ENCODE measurements around the gene CHD6.
"Not testable (repeated sequence)": the region's sequence is repeated elsewhere in the genome, so short reads cannot be mapped to it uniquely, and the experiment has no call there.

CHD6 gene

DNA sequence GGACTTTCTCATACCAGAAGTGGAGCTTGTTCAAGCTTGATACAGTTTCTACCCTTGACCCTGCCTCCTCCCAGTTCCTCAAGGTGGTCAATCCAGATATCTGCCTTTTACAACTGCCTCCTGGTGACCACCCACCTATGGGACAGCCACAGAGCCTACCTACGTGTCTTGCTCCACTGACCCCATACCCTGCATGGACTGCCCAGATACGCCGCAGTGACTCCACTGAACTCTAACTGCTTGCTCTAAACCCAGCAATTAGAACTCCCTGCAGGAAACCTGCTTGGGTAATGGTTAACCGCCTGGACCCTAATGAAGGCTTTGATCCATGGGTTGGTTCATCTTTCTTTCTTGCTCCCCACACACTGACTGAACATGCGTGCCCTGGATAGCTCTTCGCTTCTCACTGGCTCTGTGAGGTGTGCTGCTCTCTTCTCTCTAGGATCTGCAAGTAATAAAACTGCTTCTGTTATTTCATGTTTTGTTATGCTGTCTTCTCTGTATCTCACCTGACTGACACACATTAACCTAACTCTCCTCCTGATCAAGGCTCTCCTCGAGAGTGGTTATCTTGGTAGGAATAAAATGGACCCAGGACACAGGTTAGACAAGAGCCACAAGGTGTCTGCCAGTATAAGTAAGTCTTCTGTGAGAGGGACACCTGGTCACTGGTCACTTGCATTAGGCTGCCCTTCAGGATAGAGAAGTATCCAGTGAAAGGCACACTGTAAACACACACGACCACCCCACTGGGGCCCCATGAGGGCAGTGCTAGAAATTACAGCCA is 79.2 kb downstream of the CHD6 start:
- no peak for DNase-seq (ENCODE audit: low spot score)

- DNase-seq (ENCODE audit: low spot score): no peak
These were observed 80.3 kb downstream of the CHD6 start for GRCh38 chr20:41537865-41538264.

- DNase-seq (ENCODE audit: low spot score): not testable (repeated sequence)
These were observed 82.6 kb downstream of the CHD6 start for GRCh38 chr20:41535551-41535950.

- no peak for DNase-seq (ENCODE audit: low spot score)
These were observed 83.3 kb downstream of the CHD6 start for GRCh38 chr20:41534842-41535241.

DNA sequence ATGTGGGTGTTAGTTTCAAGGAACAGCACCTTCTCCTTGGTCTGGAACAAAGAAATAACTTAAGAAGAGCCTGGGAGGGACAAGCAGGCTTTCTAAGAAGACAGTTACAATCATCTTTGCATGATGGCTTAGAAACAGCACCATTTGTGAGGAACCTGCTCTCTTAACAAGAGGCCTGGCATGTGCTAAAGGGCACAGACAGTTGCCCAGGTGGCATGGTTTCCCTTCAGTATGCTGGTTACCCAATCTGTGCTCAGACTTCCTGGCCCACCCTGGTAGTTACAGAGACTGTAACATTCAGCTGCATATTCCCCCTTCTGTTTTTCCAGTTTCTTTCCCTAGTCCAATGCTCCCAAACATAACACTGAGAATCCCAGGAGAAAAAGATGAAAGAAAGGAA is 84.0 kb downstream of the CHD6 start:
- no peak for DNase-seq (ENCODE audit: low spot score)

DNA sequence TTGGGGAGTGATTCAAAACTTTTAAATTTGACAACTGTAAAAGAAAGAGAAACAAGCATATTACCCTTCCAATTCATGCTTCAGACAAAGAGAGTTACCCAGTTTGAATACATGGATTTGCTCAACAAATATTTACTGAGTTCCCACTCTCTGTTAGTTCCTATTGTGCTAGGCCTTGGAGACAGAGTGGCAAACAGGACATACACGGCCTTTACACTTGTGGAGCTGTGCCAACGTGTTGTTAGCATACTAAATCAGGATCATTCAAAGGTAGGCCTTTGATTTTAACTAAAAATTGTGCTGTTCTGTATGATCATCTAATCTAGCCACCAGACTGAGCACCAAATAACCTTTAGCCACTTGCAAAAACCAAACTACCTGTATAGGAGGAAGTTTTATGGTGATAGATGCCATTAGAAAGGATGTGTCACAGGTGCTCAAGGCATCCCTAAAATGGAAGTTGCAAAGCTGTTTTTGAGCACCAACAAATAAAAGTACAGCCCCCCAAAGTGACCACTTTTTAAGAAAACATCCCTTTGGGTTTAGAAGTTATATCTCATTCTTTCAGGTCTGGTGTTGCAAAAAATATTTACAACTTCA is 84.5 kb downstream of the CHD6 start:
- DNase-seq (ENCODE audit: low spot score): no peak

- DNase-seq (ENCODE audit: low spot score): no peak
These were observed 85.2 kb downstream of the CHD6 start for GRCh38 chr20:41532935-41533334.

DNA sequence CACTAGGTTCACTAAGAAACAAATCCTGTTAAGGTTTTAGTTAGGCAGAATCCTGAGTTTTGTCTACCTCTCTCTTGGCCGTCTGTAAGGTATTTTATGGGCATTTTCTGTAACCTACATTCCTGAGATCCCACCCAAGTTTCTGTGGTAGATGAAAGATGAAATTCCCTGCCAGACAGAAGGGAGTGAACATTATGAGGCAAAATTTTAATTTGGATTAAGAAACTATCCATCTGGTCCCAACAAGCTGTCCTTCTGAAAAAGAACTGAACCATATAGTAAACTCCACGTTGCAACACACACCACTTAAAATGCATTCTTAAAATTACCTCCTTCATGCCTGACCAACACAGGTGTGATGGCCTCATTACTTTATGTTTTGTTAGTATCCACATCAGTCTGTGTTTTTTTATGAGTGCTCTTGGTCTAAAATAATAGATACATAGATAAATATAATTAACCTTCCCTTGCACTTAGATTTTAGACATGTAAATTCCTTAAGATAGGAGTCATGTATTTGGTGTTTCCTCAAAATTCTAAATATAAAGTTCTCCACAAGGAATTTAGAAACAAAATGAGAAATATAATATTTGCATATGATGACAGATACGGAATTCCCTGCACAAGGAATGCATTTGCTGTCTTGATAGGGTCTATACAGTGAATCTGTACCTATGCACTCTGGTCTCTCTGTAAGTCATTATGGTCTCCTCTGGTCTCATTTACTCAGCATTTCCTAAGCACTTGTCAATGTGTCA is 86.5 kb downstream of the CHD6 start:
- DNase-seq (ENCODE audit: low spot score): no peak

DNA sequence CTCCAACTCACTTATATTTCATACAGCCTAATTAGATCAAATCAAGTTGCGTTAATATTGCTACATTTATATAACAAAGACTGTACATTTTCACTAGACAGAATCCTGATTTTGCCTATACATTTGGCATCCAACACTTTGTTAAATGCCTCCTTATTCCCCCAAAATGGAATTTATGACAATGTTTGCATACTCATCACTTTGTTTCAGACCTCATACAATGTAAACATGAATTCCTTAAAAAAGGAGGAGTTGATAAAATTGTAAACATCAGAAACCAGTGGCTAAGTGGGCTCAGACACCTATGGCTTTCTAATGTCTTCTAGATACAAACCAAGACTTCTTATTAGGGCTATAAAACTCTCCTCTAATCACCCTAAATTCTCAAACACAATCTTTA is 87.3 kb downstream of the CHD6 start:
- no peak for DNase-seq (ENCODE audit: low spot score)

GRCh38 chr20:41526327-41526726 is 91.8 kb downstream of the CHD6 start:
- DNase-seq (ENCODE audit: low spot score): no peak

DNA sequence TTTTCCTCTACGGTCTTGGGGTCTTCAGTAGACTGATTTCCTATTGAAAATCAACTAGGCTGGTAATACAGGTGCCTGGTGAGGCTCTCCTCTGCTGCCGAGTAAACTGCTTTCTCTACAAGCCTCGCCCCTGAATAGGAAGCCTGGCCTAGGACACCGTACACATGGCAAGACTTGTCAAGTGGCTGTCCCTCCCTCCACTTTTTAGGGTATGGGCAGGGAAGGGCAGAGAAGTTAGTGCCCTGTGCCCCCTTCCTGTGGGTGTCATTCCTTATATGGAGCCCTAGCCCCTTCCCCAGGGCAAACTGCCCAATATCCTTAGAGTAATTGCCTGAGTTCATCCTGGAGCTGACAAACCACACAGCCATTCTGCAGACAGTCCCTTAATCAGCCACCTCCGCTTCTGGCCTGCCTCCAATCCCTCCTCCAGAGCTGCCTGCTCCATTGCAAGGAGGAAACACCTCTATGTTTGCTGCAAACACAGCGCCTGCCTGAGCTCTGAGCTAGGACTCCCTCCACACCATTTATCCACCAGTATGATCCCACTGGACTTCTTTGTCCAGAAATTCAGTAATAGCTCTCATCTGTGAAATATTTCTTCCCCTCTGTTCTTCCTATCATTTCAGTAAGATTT is 93.1 kb downstream of the CHD6 start:
- DNase-seq (ENCODE audit: low spot score): peak; percentile 55

DNA sequence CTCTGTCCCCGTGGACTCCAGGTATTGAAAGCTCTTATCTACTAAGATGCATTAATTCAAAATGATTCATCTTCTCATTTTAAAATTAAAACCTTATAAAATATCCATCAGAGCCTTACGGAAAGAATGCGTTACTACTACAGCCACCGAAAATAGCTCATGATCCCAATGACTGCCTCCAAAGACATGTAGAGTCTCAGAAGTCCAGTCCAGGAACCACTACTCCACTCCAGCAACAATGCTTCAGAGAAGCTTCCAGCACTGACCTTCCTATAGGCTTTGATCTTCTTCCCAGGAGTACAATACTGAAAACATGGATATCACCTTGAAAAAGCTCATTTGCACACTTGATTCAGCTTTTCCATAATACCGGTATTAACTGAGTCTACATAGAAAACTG is 94.3 kb downstream of the CHD6 start:
- DNase-seq (ENCODE audit: low spot score): no peak

DNA sequence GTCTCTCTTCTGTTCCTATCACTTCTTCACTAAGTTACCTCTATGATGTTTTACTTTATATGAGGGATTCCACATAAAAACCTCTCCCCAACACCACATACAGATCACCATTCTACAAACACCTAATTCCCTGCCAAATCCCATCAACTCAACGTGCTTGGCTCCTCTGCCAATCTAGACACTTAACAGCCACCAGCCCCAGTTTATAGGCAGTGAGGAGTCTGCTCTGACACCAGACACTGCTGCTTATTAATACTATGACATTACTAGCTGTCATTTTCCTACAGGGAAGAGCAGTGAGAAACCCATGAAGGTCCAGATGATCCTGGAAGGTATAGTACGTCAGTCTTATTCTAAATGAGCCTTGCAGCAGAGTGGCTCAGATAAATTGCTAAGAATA is 104.3 kb downstream of the CHD6 start:
- DNase-seq (ENCODE audit: low spot score): no peak

DNA sequence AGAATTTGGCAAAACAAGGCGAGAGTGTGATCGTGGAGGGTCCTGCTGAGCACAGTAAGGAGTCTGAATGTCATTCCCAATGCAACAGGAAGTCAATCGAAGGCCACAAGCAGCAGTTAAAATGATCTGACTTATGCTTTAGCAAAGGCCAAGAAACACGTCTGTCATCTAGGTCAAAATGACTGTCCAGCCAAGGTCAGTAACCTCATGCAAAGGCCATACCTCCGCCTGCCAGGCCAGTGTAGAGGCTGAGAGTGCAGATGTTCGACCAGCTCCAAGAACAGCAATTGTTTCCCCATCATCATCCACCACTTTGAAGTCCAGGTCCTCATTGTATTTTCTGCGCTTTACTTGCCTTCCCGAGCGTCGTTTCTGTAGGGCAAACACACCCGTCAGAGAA is 105.6 kb downstream of the CHD6 start:
- DNase-seq (ENCODE audit: low spot score): no peak

DNA sequence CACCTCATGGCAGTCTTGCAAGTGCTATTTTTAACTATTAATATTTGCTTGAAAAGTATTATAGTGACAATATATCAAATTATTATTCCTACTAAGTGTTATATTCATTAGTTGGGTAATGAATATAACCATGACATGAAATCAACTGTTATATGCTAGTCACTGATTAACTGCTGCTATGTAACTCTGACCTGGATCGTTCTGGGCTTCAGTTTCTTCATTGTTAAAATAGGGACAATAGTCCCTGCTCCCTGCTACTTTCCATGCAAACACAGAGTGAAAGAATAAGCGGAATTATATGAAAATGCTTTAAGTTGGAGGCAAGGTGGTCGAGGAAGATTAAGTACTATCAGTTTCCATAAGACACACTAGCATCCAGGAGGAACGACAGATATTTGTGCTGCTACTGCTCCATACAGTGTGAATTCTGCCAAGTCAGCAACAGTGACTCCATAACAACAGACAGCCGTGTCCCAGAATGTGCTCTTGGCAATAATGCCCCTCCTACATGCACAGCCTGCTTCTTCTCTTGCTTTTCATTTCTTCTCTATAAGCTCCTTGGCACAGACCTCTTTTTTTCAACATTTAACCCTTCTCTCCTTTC is 107.2 kb downstream of the CHD6 start:
- no peak for DNase-seq (ENCODE audit: low spot score)

GRCh38 chr20:41510224-41510623 is 108.0 kb downstream of the CHD6 start:
- no peak for DNase-seq (ENCODE audit: low spot score)

DNA sequence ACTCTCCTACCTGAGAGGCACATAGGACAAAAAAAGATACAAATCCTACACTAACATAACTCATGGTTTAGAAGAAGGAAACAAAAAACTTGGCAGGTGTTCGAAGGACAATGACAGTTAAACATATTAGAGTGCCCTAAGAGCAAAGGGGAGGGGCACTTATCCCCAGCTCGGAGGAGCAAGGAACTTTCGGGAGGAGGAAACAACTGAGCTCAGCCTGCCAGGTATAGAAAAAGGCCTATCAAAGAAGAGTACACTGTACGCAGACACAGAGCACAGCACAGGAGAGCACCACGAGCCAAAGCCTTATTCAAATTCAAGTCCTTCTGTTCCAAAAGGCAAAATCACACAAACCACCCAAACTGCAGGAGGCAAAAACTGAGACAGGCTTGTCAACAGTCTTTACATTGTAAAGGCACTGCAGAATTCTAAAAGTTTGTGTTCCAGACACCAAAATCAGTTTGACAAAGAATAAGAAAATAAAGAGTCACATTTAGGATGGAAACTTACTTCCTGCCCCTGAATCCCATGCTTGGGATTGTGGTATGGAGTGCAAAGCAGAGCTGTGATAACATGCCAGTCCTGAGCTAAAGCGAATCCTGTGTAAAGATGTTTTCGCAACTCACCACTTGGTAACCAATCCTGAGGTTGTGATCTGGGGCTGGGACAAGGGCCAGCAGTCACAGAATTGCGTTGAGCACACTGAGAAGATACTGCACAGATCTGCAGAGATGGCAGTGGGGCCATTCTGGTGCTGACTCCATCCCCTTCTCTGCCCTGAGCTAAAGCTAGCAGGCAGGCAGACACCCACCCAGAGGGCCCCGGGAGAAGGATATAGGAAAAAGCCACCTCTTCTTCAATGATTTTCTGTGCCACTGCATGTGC is 108.6 kb downstream of the CHD6 start:
- DNase-seq (ENCODE audit: low spot score): peak; percentile 61

DNA sequence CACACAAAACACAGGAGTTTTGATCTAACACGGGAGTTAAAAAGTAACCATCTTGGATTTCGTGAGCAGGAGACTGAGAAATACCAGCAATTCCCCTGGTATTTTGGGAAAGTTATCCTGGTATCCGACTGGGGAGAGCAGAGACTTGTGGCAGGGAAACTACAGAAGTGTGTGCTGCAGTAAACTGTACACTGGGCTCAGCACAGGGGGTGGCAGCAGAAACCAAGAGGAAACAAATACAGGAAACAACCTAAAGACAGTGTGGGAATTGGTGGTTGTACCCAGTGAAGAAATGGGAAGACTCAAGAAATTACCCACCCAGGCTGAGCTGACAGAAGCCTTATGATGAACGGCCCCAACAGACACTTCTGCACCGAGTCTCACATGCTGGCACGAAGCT is 109.8 kb downstream of the CHD6 start:
- no peak for DNase-seq (ENCODE audit: low spot score)

GRCh38 chr20:41507851-41508250 is 110.3 kb downstream of the CHD6 start:
- no peak for DNase-seq (ENCODE audit: low spot score)

- no peak for DNase-seq (ENCODE audit: low spot score)
These were observed 110.7 kb downstream of the CHD6 start for GRCh38 chr20:41507436-41507835.

DNA sequence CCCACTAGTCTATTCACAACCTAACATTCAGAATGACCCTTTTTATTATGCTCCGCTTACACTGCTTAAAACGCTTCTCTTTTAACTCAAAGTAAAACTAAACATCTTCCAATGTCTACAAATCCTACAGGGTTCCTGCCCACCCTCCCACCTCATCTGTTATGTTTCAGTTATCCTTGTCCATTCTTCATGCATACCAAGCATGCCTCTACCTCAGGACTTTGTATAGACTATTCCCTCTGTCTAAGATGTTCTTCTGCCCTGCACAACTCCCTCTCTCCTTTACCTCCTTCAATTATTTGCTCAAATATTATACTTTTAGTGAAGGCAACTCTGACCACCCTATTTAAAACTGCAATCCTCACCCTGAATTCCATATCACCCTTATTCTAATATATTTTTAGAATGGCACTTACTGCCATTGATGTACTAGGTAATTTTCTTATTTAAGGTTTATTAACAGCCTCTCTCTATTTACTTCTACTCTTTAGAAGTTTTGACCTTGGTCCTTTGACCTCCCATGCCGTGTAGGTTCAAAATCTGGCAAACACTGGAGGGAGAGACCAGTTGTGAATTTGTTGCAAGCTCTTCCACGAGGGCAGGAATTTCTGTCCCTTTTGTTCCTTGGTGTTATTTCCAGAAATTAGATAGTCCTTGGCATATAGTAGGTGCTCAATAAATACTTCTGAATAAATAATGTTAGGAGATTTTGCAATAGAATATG is 111.8 kb downstream of the CHD6 start:
- DNase-seq (ENCODE audit: low spot score): no peak
